HL-60 (cell line): ENCODE data around the gene MAB21L4.

Source experiments
- DNase-seq, 2 experiments: peaks; one replicate each; pipeline ENCODE4 v3.0.0-alpha.2; 2010 to 2020; ENCODE audit warnings: low read depth in 1 of 2, low spot score in 1 of 2
- H3K27ac ChIP-seq: fragments of 250-450 bp; sonication (Bioruptor Pico); replicated peaks from 2 replicates; pipeline ENCODE4 v1.5.1; 2020; ENCODE audit warnings: mild to moderate bottlenecking, moderate library complexity
- H3K27me3 ChIP-seq: fragments of 250-450 bp; sonication (Bioruptor Pico); 2 replicates; pipeline ENCODE4 v1.5.1; 2021; ENCODE audit warnings: mild to moderate bottlenecking, moderate library complexity; ENCODE audit not compliant: insufficient read depth, poor library complexity, severe bottlenecking
- H3K4me3 ChIP-seq: replicated peaks from 2 replicates; pipeline ENCODE4 v1.5.1; 2011; ENCODE audit warnings: mild to moderate bottlenecking, control low read depth, low read length; ENCODE audit not compliant: insufficient read depth
- GABPA ChIP-seq: IDR thresholded peaks from 2 replicates; pipeline ENCODE4 v1.6.1; 2012; ENCODE audit warnings: low read depth
- POLR2AphosphoS5 ChIP-seq: IDR thresholded peaks from 2 replicates; pipeline ENCODE4 v1.6.1; 2012; ENCODE audit warnings: low read depth
- SPI1 ChIP-seq: IDR thresholded peaks from 2 replicates; pipeline ENCODE4 v1.6.1; 2012; ENCODE audit warnings: low read depth, mild to moderate bottlenecking, borderline replicate concordance
- TF ChIP-seq, protein P1 (sequence below): IDR thresholded peaks from 2 replicates; pipeline ENCODE4 v1.6.1; 2012; ENCODE audit warnings: low read depth; ENCODE audit not compliant: insufficient replicate concordance
- TF ChIP-seq, protein P2 (sequence below): IDR thresholded peaks from one replicate; pipeline ENCODE4 v1.5.1; 2011; ENCODE audit warnings: low read length, control low read depth, inconsistent platforms; ENCODE audit not compliant: insufficient read depth

Gene MAB21L4

DNA sequence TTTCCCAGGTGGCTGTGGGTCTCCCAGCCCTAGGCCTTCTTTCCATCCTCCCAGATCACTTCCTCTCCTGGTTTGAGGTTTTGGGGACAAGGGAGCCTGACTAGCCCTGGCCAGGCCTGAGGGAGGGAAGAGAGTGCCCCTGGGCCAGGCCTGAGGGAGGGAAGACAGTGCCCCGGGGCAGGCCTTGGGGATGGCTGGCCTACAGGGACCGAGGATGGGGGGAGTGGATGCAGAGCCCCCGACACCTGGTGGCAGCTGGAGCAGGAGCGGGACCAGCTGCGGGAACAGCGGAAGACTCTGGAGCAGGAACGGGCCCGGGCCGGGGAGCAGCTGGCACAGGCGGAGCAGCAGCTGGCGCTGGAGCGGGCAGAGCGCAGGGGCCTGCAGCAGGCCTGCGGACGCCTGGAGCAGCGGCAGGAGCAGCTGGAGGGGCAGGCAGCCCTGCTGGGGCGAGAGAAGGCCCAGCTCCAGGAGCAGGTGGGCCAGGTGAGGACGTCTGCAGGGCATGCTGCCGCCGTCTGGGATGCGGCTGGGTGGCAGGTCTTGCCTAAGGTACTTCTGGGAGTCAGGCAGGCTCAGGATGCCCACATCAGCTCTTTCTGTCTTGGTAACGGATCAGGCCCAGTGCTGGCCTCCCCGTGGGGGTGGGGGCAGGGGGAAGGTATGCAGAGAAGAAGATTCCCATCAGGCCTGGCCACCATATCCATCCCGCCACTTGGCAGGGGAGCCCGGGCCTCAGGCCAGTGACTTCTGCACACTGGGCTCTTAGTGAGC is 39.3 kb upstream of the MAB21L4 start:
- H3K27me3 ChIP-seq, result peaks cover 7% of the 10 kb centered on the region
- no peak overlapping the region for H3K4me3 ChIP-seq
- no peak for DNase-seq
- TF ChIP-seq GABPA, result no peak
- no peak for TF ChIP-seq SPI1
- TF ChIP-seq, protein P1, sequence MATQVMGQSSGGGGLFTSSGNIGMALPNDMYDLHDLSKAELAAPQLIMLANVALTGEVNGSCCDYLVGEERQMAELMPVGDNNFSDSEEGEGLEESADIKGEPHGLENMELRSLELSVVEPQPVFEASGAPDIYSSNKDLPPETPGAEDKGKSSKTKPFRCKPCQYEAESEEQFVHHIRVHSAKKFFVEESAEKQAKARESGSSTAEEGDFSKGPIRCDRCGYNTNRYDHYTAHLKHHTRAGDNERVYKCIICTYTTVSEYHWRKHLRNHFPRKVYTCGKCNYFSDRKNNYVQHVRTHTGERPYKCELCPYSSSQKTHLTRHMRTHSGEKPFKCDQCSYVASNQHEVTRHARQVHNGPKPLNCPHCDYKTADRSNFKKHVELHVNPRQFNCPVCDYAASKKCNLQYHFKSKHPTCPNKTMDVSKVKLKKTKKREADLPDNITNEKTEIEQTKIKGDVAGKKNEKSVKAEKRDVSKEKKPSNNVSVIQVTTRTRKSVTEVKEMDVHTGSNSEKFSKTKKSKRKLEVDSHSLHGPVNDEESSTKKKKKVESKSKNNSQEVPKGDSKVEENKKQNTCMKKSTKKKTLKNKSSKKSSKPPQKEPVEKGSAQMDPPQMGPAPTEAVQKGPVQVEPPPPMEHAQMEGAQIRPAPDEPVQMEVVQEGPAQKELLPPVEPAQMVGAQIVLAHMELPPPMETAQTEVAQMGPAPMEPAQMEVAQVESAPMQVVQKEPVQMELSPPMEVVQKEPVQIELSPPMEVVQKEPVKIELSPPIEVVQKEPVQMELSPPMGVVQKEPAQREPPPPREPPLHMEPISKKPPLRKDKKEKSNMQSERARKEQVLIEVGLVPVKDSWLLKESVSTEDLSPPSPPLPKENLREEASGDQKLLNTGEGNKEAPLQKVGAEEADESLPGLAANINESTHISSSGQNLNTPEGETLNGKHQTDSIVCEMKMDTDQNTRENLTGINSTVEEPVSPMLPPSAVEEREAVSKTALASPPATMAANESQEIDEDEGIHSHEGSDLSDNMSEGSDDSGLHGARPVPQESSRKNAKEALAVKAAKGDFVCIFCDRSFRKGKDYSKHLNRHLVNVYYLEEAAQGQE, result no peak
- TF ChIP-seq, protein P2, sequence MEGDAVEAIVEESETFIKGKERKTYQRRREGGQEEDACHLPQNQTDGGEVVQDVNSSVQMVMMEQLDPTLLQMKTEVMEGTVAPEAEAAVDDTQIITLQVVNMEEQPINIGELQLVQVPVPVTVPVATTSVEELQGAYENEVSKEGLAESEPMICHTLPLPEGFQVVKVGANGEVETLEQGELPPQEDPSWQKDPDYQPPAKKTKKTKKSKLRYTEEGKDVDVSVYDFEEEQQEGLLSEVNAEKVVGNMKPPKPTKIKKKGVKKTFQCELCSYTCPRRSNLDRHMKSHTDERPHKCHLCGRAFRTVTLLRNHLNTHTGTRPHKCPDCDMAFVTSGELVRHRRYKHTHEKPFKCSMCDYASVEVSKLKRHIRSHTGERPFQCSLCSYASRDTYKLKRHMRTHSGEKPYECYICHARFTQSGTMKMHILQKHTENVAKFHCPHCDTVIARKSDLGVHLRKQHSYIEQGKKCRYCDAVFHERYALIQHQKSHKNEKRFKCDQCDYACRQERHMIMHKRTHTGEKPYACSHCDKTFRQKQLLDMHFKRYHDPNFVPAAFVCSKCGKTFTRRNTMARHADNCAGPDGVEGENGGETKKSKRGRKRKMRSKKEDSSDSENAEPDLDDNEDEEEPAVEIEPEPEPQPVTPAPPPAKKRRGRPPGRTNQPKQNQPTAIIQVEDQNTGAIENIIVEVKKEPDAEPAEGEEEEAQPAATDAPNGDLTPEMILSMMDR, result no peak
- TF ChIP-seq POLR2AphosphoS5, result no peak
- H3K27ac ChIP-seq, result no peak overlapping the region

DNA sequence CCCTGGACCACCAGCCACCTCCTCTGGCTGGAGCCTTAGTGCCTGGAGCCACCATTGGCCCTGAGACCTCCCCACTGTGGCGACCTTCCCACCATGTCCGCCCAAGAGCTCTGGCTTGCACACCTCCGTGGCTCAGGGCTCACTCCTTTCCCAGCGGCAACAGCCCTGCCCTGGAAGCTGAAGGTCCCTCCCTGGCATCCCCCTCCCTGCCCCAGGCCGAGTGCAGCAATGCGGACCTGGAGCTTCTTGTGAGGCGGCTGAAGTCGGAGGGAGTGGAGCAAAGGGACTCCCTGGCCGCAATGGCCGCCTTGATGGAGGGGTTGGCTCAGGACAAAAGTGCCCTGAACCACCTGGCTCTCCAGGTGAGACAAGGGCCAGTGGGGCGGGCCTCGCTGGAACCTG is 38.7 kb upstream of the MAB21L4 start:
- DNase-seq, result no peak
- TF ChIP-seq, protein P2, result no peak
- no peak for TF ChIP-seq GABPA
- TF ChIP-seq, protein P1, result no peak
- no peak for TF ChIP-seq POLR2AphosphoS5
- TF ChIP-seq SPI1, result no peak
- H3K4me3 ChIP-seq, result no peak overlapping the region
- no peak overlapping the region for H3K27ac ChIP-seq
- peaks cover 6% of the 10 kb centered on the region for H3K27me3 ChIP-seq

DNA sequence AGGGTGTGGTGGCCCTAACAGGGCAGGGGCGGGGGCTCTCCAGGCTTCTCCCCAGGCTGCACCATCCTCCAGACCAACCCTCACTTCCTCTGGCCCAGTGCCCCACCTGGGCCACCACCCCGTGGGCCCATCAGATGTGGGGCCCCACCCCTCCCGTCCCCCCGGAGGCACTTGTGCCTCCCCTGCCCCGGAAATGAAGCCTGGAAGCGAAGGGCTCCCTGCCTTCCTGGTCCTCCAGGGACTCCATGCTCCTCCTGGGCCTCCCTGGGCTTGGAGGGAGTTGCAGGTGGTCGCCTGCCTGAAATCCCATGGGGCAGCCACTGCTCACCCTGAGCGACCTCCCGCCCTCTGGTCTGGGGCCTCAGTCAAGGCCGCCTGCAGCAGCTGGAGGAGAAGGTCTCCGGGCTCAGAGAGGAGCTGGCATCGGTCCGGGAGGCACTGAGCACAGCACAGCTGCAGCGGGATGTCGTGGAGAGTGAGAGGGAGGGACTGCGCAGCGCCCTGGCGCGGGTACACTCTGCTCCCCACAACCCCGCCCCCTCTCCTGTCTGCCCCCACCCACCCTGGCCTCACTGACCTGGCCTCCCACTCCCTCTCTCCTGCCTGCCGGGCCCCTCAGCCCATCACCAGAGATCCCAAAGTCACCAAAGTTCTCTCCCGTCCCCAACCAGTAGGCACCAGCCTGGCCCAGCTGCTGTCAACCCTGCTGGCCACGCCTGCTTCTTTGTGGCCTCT is 38.2 kb upstream of the MAB21L4 start:
- peaks cover 2% of the 10 kb centered on the region for H3K27me3 ChIP-seq

More for the DNA sequence above, 38.2 kb upstream of the MAB21L4 start:
- TF ChIP-seq, protein P1, result no peak
- TF ChIP-seq, protein P2, result no peak
- TF ChIP-seq POLR2AphosphoS5, result no peak
- no peak for TF ChIP-seq SPI1
- TF ChIP-seq GABPA, result no peak
- no peak overlapping the region for H3K4me3 ChIP-seq
- DNase-seq, result no peak
- H3K27ac ChIP-seq, result no peak overlapping the region
